Measurements from ENCODE around the gene NOA1.

- no peak for TF ChIP-seq CTCF (IDR thresholded peaks at IDR 0.05)
- TF ChIP-seq BHLHE40 (IDR thresholded peaks at IDR 0.05; ENCODE audit: low read depth, low read length), result no peak
These were observed 1.4 kb upstream of the NOA1 start, which contains the start of gene POLR2B for GRCh38 chr4:56978750-56979303.
